Fibroblast of the conjunctiva (primary cell): ENCODE data around the gene CNTN2.

Experiments
- DNase-seq: peaks from one replicate; pipeline ENCODE4 v3.0.0-alpha.2; 2010; ENCODE audit warnings: low read depth

The CNTN2 gene

GRCh38 chr1:205072881-205073280 is 29.9 kb downstream of the CNTN2 start:
- no peak for DNase-seq

GRCh38 chr1:205073511-205073910 is 30.5 kb downstream of the CNTN2 start:
- DNase-seq, result peak; percentile 10

- no peak for DNase-seq
Observed at GRCh38 chr1:205074084-205074483, 31.1 kb downstream of the CNTN2 start.

- DNase-seq, result no peak
Observed at GRCh38 chr1:205074513-205074912, 31.5 kb downstream of the CNTN2 start.

- DNase-seq, result no peak
Observed at GRCh38 chr1:205075642-205076155, 32.7 kb downstream of the CNTN2 start.

GRCh38 chr1:205076245-205076761 is 33.3 kb downstream of the CNTN2 start:
- no peak for DNase-seq

- DNase-seq, result no peak
Observed at GRCh38 chr1:205077158-205077933, 34.3 kb downstream of the CNTN2 start.

- peak; percentile 29 for DNase-seq
Observed at GRCh38 chr1:205077934-205078311, 34.9 kb downstream of the CNTN2 start.

GRCh38 chr1:205082431-205082830 is 39.4 kb downstream of the CNTN2 start:
- DNase-seq, result no peak

- no peak for DNase-seq
Observed at GRCh38 chr1:205084360-205084759, 41.3 kb downstream of the CNTN2 start, which contains the start of gene TMEM81. Gene TMEM81, minus strand, starts transcription at chr1:205084460. Its CDS starts 140 bp downstream, at chr1:205084320.

- DNase-seq, result no peak
Observed at GRCh38 chr1:205088341-205088740, 45.3 kb downstream of the CNTN2 start.

GRCh38 chr1:205091043-205091740 is 48.2 kb downstream of the CNTN2 start:
- DNase-seq, result peak; percentile 53

- DNase-seq, result no peak
Observed at GRCh38 chr1:205095422-205095821, 52.4 kb downstream of the CNTN2 start.

- DNase-seq, result no peak
Observed at GRCh38 chr1:205098242-205098641, 55.2 kb downstream of the CNTN2 start.

GRCh38 chr1:205102404-205102803 is 59.4 kb downstream of the CNTN2 start:
- no peak for DNase-seq

GRCh38 chr1:205107327-205107726 is 64.3 kb downstream of the CNTN2 start:
- DNase-seq, result no peak

- DNase-seq, result no peak
Observed at GRCh38 chr1:205108464-205108863, 65.5 kb downstream of the CNTN2 start.

- DNase-seq, result no peak
Observed at GRCh38 chr1:205109269-205109668, 66.3 kb downstream of the CNTN2 start.

GRCh38 chr1:205109711-205110110 is 66.7 kb downstream of the CNTN2 start:
- no peak for DNase-seq

GRCh38 chr1:205111354-205111753 is 68.3 kb downstream of the CNTN2 start:
- no peak for DNase-seq

GRCh38 chr1:205118752-205119151 is 75.7 kb downstream of the CNTN2 start:
- no peak for DNase-seq

GRCh38 chr1:205121660-205122488 is 78.9 kb downstream of the CNTN2 start, which contains the start of gene RBBP5:
Gene RBBP5, minus strand, starts transcription at chr1:205121978. Its CDS starts 105 bp downstream, at chr1:205121873.
- peak; percentile 97 for DNase-seq
